ENCODE measurements around the gene COQ10B.
A peak's percentile ranks its signal among the peaks of the same experiment; 100 is the strongest.
"Not testable (repeated sequence)": the region's sequence is repeated elsewhere in the genome, so short reads cannot be mapped to it uniquely, and the experiment has no call there.

COQ10B gene

DNA sequence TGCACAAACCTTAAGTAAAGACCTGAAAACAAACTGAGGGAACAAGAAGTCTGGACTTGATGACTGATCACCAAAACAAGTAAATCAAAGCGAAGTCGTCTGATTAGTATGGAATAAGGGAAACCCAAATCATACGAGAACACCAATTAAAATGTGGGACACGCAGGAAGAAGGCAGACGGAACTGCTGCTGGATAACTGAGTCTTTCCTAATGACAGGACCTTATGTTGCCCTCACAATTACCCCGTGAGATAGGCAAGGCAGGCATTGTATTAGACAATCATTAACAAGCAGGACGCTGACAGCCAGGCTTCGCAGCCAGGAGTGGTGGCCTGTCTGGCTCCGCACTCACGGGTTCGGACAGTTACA, 614 bp upstream of the COQ10B start:
- no peak for DNase-seq

DNA sequence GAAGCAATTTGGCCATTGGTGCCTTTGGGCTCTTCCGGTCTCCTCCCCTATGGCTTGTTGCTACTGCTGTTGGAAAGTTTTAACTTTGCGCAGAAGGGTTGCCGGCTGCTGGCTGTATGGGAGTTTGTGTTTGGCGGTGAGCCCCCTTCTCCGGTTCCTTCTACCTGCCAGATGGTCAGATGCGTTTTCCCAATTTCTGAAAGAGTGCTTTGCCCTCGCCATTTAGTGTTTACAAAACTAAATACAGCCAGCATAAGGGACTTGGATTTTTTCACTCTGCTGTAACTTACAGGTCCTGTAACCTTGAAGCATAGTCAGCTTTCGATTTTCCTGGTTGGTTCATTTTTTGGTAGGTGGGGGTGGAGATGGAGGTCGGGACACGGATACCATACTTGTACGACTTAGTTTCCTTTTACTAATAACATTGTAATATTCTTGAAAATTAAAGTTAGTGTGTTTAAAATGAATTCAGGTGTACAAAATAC, 604 bp downstream of the COQ10B start:
- no peak for DNase-seq

DNA sequence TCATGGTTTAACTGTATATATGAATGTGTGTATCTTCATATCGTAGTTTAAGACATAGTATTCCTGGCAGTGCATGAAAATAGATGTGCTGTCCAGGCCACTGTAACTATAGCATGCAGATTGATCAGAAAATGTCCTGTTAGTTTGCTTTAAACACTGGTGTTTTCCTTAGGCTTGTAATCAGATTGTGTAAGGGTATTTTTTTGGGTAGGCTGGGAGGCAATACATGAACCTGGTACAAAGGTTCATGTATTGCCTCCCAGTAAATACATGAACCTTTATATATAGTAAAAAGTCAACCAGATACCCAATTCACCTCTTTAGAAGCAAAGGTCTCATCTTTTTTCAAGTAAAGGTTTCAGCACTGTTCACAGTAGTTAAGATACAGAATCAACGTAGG, 1.6 kb downstream of the COQ10B start:
- DNase-seq: no peak

GRCh38 chr2:197455428-197455827, 2.1 kb downstream of the COQ10B start:
- no peak for DNase-seq

DNA sequence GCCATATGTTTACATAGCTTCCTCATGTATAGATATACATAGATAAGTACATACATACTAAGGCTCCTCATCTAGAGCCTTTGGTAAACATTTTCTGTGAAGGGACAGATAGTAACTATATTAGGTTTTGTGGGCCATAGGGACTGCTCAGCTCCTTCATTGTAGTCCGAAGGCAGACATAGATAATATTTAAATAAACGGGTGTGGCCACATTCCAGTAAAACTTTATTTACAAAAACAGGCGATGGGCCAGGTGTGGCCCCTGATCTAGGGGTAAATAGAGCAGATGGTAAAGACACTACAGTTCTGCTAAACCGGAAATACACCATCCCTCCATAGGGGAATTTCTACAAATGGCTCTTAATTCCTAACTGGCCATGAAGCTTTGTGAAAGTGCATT, 7.3 kb downstream of the COQ10B start:
- DNase-seq: no peak

DNA sequence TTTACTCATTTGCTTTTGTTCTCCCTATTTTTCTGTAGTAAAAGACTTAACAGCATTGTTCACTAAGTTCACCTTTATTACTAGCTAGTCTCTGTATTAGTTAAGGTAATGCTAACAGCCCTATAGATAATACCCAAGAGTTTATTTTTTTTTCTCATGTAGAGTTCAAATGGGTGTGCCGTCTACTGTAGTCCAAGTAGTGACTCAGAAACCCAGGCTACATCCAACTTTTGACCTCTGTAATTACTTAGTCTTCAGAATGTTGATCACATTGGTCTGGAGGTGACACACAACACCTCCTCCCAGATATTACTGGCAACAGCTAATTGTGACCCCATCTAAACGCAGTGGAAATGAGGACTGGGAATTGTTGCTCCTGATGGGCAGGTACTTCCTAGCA, 7.7 kb downstream of the COQ10B start:
- no peak for DNase-seq

- no peak for DNase-seq
Measured at GRCh38 chr2:197464175-197464574, 10.8 kb downstream of the COQ10B start.

DNA sequence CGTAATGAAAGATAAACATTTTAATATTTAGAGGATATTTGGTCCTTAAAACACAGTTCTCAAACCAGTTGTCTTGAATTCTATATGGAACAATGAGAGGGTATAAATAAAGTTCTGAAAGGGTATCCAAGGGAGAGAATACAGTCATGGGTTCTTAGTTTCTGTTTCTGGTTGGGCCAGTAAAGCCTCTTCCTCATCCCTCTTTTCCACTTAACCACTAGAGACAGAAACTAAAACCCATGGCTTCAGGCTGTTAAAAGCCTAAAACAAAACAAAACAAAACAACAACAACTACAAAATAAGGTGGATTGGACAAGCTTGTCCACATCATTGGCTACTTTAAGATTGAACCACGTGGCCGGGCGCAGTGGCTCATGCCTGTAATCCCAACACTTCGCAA, 18.8 kb downstream of the COQ10B start:
- DNase-seq: no peak

DNA sequence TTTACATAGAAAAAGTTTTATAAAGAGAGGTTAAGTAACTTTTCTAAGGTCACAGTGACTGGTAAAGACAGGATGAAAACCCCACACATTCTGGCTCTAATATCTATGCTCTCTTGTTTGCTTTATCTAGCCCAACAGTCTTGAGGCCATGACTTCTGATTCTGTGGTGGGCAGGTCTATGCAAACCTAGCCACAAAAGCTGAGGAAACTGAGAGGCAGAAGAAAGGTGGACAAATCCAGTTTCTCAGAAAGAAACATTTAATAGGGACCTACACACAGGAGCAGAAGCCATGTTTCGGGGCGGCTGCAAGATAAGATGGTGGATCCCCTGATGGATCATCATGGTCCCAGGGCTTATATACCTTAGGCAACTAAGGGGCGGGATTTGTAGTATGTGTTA, 24.4 kb downstream of the COQ10B start:
- no peak for DNase-seq

DNA sequence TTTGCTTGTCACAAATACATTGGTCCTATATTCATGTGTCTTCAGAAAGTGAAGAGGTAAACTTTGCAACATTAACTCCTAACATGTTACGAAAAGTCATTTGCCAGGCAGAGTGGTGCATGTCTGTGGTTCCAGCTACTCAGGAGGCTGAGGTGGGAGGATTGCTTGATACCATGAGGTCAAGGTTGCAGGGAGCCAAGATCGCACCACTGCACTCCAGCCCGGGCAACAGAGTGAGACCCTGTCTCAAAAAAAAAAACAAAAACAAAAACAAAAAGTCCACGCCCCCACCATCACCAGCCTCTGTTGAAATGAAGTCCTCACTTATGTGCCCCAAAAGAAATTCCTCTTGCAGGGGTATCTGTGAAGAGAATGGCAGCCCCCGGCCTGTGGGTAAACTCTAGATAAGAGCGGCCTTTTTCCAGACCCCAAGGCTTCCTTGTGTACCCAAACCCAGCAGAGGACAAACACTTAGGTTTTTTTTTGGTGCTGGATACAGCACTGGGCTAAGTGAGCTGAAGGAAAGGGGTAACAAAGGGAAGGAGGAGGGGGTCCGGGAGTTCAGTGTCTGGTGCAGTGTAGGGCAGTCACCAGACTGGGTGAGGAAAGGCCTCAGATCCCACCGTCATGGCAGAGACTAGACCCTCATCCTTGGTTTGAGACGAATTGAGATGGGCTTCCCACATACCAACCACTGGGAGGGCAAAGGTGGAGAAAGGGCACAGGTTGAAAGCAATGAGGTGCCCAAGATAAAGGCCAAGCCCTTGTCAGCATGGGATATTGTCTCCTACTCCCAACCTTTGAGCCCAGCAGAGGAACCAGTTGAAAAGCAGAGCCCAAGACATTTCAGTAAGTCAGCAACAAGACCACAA, 27.0 kb downstream of the COQ10B start:
- DNase-seq: no peak

- DNase-seq: not testable (repeated sequence)
Measured at GRCh38 chr2:197484248-197484647, 30.9 kb downstream of the COQ10B start.

- no peak for DNase-seq
Measured at GRCh38 chr2:197486175-197486574, 32.8 kb downstream of the COQ10B start.

GRCh38 chr2:197487385-197487784, 34.0 kb downstream of the COQ10B start:
- no peak for DNase-seq

GRCh38 chr2:197495433-197496134, 42.2 kb downstream of the COQ10B start:
- DNase-seq: no peak

DNA sequence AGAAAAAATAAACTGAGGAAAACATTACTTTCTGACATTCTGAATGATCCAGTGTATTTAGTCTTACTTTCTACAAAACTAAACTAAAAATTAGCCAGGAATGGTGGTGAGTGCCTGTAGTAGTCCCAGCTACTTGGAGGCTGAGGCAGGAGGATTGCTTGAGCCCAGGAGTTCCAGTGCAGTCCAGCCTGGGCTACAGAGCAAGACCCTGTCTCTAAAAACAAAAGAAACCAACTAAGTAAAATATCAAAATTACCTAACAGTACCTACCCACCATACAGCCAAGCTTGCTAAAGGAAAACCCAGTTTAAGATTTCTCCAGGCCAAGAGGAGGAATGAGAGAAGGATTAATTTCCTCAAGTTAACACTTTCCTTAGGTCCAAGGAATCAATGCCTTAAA, 43.3 kb downstream of the COQ10B start:
- DNase-seq: no peak

- DNase-seq: no peak
Measured at GRCh38 chr2:197497326-197497725, 44.0 kb downstream of the COQ10B start.

GRCh38 chr2:197498235-197498936, 45.0 kb downstream of the COQ10B start:
- no peak for DNase-seq

GRCh38 chr2:197498937-197499593, 45.7 kb downstream of the COQ10B start:
- no peak for DNase-seq

GRCh38 chr2:197499594-197500502, 46.5 kb downstream of the COQ10B start, which contains the start of the genes HSPD1 and HSPE1:
Gene HSPD1 (minus strand): TSS chr2:197499840. CDS start chr2:197498848, 992 bp downstream.
Gene HSPE1 (plus strand): TSS chr2:197500379. CDS start chr2:197500437, 58 bp downstream.
- peak; percentile 95 for DNase-seq

- no peak for DNase-seq
Measured at GRCh38 chr2:197500503-197501131, 47.3 kb downstream of the COQ10B start.

DNA sequence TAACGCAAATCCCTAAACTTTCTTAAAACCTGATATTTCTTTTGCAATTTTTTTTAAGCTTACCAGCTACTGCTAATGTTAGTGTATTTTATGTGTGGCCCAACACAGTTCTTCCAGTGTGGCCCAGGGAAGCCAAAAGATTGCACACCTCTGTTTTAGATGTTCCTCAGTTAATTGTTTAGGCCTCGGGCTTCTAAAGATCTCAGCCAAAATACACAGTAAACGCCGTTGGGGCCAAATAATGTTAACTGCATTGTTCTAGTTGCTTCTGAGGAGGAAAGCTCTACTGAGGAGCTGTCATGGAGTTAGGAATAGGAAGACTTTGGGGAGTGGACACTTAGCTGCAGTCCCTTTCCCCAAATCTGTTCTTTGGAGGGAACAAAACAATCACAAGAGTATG, 48.8 kb downstream of the COQ10B start:
- no peak for DNase-seq
